Progenitor cell of endocrine pancreas (in vitro differentiated cells): ENCODE results near the gene MEIKIN. TPM values are rescaled to one million over a fixed set of nuclear protein-coding genes. Genes with fewer than 3 reads are reported as not detected.
A peak's percentile ranks its signal among the peaks of the same experiment; 100 is the strongest.

ENCODE experiments used
- DNase-seq: peaks from one replicate; pipeline ENCODE4 v3.0.0; 2021; ENCODE audit warnings: low spot score; ENCODE audit not compliant: unreplicated experiment
- H3K27ac Mint-ChIP-seq: 2 replicates; pipeline ENCODE4 v1.8.0; 2021; ENCODE audit warnings: mild to moderate bottlenecking, moderate library complexity, mixed read lengths
- H3K27me3 Mint-ChIP-seq: 2 replicates; pipeline ENCODE4 v1.8.0; 2021; ENCODE audit warnings: mixed read lengths
- H3K36me3 Mint-ChIP-seq: 2 replicates; pipeline ENCODE4 v1.8.0; 2022; ENCODE audit warnings: mixed read lengths; ENCODE audit not compliant: insufficient read depth
- H3K4me1 Mint-ChIP-seq: 2 replicates; pipeline ENCODE4 v1.8.0; 2021; ENCODE audit warnings: low read depth, mixed read lengths
- H3K4me3 Mint-ChIP-seq: 2 replicates; pipeline ENCODE4 v1.8.0; 2021; ENCODE audit warnings: low read depth, mild to moderate bottlenecking, moderate library complexity, mixed read lengths
- H3K9me3 Mint-ChIP-seq: 2 replicates; pipeline ENCODE4 v1.8.0; 2021; ENCODE audit warnings: low read depth, mixed read lengths
- CTCF ChIP-seq: fragments of 200-600 bp; sonication (generic); IDR thresholded peaks from one replicate; pipeline ENCODE4 v1.5.0; 2021; ENCODE audit warnings: antibody characterized with exemption, mild to moderate bottlenecking; ENCODE audit not compliant: unreplicated experiment
- total RNA-seq: library from RNA; stranded (reverse); gene quantifications from 2 replicates; pipeline ENCODE4 v1.2.1, GENCODE V29; 2021

The MEIKIN gene
- total RNA-seq, 1 donor from 2014 or later: not detected

GRCh38 chr5:131984956-131985665, 39.6 kb upstream of the MEIKIN start:
- Mint-ChIP-seq H3K9me3 (no peaks in the 10 kb centered on the region), H3K27me3 (peaks cover 9% of the 10 kb centered on the region), H3K27ac (peak overlapping the region; percentile 12), H3K4me3 (no peak overlapping the region), H3K4me1 (no peaks in the 10 kb centered on the region), H3K36me3 (no peaks in the 10 kb centered on the region)
- no peak for TF ChIP-seq CTCF
- no peak for DNase-seq

GRCh38 chr5:131983244-131983771, 37.8 kb upstream of the MEIKIN start:
- Mint-ChIP-seq H3K36me3 (no peaks in the 10 kb centered on the region), H3K4me3 (no peak overlapping the region), H3K27ac (no peak overlapping the region), H3K27me3 (peaks cover 9% of the 10 kb centered on the region), H3K9me3 (no peaks in the 10 kb centered on the region), H3K4me1 (no peaks in the 10 kb centered on the region)
- no peak for DNase-seq
- TF ChIP-seq CTCF: no peak

GRCh38 chr5:131981516-131981915, 36.1 kb upstream of the MEIKIN start:
- Mint-ChIP-seq H3K9me3 (no peaks in the 10 kb centered on the region), H3K36me3 (no peaks in the 10 kb centered on the region), H3K27me3 (peaks cover 9% of the 10 kb centered on the region), H3K27ac (no peak overlapping the region), H3K4me3 (no peak overlapping the region), H3K4me1 (no peaks in the 10 kb centered on the region)
- DNase-seq: no peak
- no peak for TF ChIP-seq CTCF

- Mint-ChIP-seq H3K27ac (no peak overlapping the region), H3K9me3 (no peaks in the 10 kb centered on the region), H3K36me3 (no peaks in the 10 kb centered on the region), H3K4me3 (no peak overlapping the region), H3K4me1 (no peaks in the 10 kb centered on the region), H3K27me3 (peaks cover 9% of the 10 kb centered on the region)
- DNase-seq: no peak
- TF ChIP-seq CTCF: no peak
Measured at GRCh38 chr5:131980696-131981095, 35.2 kb upstream of the MEIKIN start.

GRCh38 chr5:131979816-131980215, 34.4 kb upstream of the MEIKIN start:
- no peak for TF ChIP-seq CTCF
- H3K4me1 Mint-ChIP-seq: no peaks in the 10 kb centered on the region

More at GRCh38 chr5:131979816-131980215, 34.4 kb upstream of the MEIKIN start:
- Mint-ChIP-seq H3K27ac (no peak overlapping the region), H3K9me3 (no peaks in the 10 kb centered on the region), H3K36me3 (no peaks in the 10 kb centered on the region), H3K27me3 (peaks cover 9% of the 10 kb centered on the region), H3K4me3 (no peak overlapping the region)
- DNase-seq: no peak
